Right forelimb (tissue), 1 donor: ENCODE data around the gene CDHR5.

Experiments used
- DNase-seq: peaks from one replicate; pipeline ENCODE4 v3.0.0-alpha.2; 2018

Gene CDHR5

GRCh38 chr11:609341-609811 lies 15.4 kb downstream of the CDHR5 start:
- DNase-seq = no peak

GRCh38 chr11:608791-609251 lies 15.9 kb downstream of the CDHR5 start:
- DNase-seq = no peak

GRCh38 chr11:607971-608659 lies 16.6 kb downstream of the CDHR5 start:
- DNase-seq = no peak

- peak; percentile 25 for DNase-seq
Measured at GRCh38 chr11:607020-607780, 17.6 kb downstream of the CDHR5 start.

GRCh38 chr11:606245-606644 lies 18.5 kb downstream of the CDHR5 start:
- DNase-seq = peak; percentile 46

GRCh38 chr11:605286-606129 lies 19.2 kb downstream of the CDHR5 start:
- peak; percentile 29 for DNase-seq

- DNase-seq = no peak
Measured at GRCh38 chr11:603154-603553, 21.6 kb downstream of the CDHR5 start.

- no peak for DNase-seq
Measured at GRCh38 chr11:601573-602245, 23.0 kb downstream of the CDHR5 start.

GRCh38 chr11:598005-598680 lies 26.6 kb downstream of the CDHR5 start:
- DNase-seq = no peak

GRCh38 chr11:597166-597725 lies 27.5 kb downstream of the CDHR5 start:
- no peak for DNase-seq

GRCh38 chr11:596374-596773 lies 28.4 kb downstream of the CDHR5 start:
- DNase-seq = no peak

- DNase-seq = no peak
Measured at GRCh38 chr11:595400-595799, 29.4 kb downstream of the CDHR5 start.

GRCh38 chr11:593347-593746 lies 31.4 kb downstream of the CDHR5 start:
- no peak for DNase-seq

- no peak for DNase-seq
Measured at GRCh38 chr11:592918-593317, 31.8 kb downstream of the CDHR5 start.

GRCh38 chr11:592501-592900 lies 32.3 kb downstream of the CDHR5 start:
- no peak for DNase-seq

- no peak for DNase-seq
Measured at GRCh38 chr11:590997-591396, 33.8 kb downstream of the CDHR5 start.

- no peak for DNase-seq
Measured at GRCh38 chr11:589798-590197, 35.0 kb downstream of the CDHR5 start.

- DNase-seq = no peak
Measured at GRCh38 chr11:587978-588380, 36.8 kb downstream of the CDHR5 start.

- no peak for DNase-seq
Measured at GRCh38 chr11:587546-587945, 37.2 kb downstream of the CDHR5 start.

GRCh38 chr11:586376-587316 lies 38.1 kb downstream of the CDHR5 start:
- DNase-seq = no peak

GRCh38 chr11:584287-584686 lies 40.5 kb downstream of the CDHR5 start:
- DNase-seq = no peak
